ACC112 (cell line): ENCODE measurements around the gene PLB1.

Experiments
- H2AFZ ChIP-seq: fragments of 200-600 bp; sonication (generic); one replicate; pipeline ENCODE4 v1.6.0; 2017; ENCODE audit warnings: antibody characterized with exemption, low read length; ENCODE audit not compliant: unreplicated experiment
- H3K27ac ChIP-seq: fragments of 200-600 bp; sonication (generic); 2 replicates; pipeline ENCODE4 v1.5.1; 2014; ENCODE audit warnings: low read depth, mild to moderate bottlenecking, antibody characterized with exemption, low read length, moderate library complexity
- H3K27me3 ChIP-seq: fragments of 200-600 bp; sonication (generic); 2 replicates; pipeline ENCODE4 v1.6.1; 2014; ENCODE audit warnings: mild to moderate bottlenecking, antibody characterized with exemption, low read length, moderate library complexity, mixed read lengths; ENCODE audit not compliant: insufficient read depth
- H3K36me3 ChIP-seq: fragments of 200-600 bp; sonication (generic); 2 replicates; pipeline ENCODE4 v1.6.1; 2016; ENCODE audit warnings: mild to moderate bottlenecking, antibody characterized with exemption, low read length, moderate library complexity, mixed read lengths; ENCODE audit not compliant: insufficient read depth
- H3K4me1 ChIP-seq: fragments of 200-600 bp; sonication (generic); one replicate; pipeline ENCODE4 v1.6.1; 2016; ENCODE audit warnings: low read length, mixed read lengths; ENCODE audit not compliant: insufficient read depth, unreplicated experiment, control insufficient read depth
- H3K4me3 ChIP-seq: fragments of 200-600 bp; sonication (generic); 2 replicates; pipeline ENCODE4 v1.5.1; 2014; ENCODE audit warnings: mild to moderate bottlenecking, low read depth, low read length
- H3K79me2 ChIP-seq: fragments of 200-600 bp; sonication (generic); one replicate; pipeline ENCODE4 v1.6.0; 2016; ENCODE audit warnings: low read length; ENCODE audit not compliant: control insufficient read depth, unreplicated experiment, insufficient read depth

PLB1 gene

GRCh38 chr2:28521663-28522062 is 25.8 kb downstream of the PLB1 start:
- H3K27ac ChIP-seq = no peak overlapping the region
- no peaks in the 10 kb centered on the region for H3K36me3 ChIP-seq
- H3K4me3 ChIP-seq = no peak overlapping the region
- no peaks in the 10 kb centered on the region for H3K79me2 ChIP-seq
- no peak overlapping the region for H2AFZ ChIP-seq
- no peaks in the 10 kb centered on the region for H3K4me1 ChIP-seq
- H3K27me3 ChIP-seq = peaks cover 84% of the 10 kb centered on the region

DNA sequence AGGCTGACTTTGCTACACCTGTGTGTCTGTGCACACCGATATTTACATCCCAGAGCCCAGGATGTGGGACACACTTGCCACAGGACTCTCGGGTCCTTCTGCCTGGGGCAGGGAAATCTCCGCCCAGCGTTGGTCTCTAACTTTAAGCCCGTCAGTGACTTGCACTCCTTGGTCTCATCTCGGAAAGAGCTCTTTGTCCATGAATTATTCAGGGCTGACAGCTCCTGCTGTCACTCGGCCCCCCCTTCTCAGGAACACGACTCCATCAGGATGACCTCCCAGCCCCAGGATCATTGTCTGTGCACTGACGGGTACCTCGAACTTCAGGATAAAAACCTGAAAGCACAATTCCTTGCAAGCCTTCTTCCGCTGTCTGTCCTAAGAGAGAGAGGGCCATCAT is 26.6 kb downstream of the PLB1 start:
- H3K27me3 ChIP-seq = peaks cover 76% of the 10 kb centered on the region

DNA sequence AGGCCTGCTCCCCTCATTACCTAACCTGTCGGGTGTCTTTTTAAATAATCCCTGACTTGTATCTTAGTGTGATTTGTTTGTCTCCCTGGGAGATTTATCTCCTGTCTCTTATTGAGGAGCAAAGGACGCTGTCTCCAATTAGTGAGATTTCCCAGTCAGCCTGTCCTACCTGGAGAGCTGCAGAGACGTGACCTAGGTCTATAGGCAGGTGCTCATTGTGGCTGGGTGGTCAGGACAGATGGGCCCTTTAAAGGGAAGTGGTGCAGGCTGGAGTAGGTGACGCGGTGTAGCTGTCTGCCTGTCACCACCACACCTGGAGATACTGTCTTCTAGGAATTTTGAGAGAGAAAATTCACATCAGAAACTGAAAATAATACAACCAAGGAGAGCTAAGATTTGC is 28.0 kb downstream of the PLB1 start:
- Histone ChIP-seq H3K4me1 (no peaks in the 10 kb centered on the region), H3K27me3 (peaks cover 62% of the 10 kb centered on the region), H3K4me3 (no peak overlapping the region), H3K79me2 (no peaks in the 10 kb centered on the region), H3K27ac (no peak overlapping the region), H2AFZ (no peak overlapping the region), H3K36me3 (no peaks in the 10 kb centered on the region)

More for the DNA sequence above, 26.6 kb downstream of the PLB1 start:
- Histone ChIP-seq H3K4me3 (no peak overlapping the region), H3K79me2 (no peaks in the 10 kb centered on the region), H3K4me1 (no peaks in the 10 kb centered on the region), H3K36me3 (no peaks in the 10 kb centered on the region), H3K27ac (no peak overlapping the region), H2AFZ (no peak overlapping the region)

DNA sequence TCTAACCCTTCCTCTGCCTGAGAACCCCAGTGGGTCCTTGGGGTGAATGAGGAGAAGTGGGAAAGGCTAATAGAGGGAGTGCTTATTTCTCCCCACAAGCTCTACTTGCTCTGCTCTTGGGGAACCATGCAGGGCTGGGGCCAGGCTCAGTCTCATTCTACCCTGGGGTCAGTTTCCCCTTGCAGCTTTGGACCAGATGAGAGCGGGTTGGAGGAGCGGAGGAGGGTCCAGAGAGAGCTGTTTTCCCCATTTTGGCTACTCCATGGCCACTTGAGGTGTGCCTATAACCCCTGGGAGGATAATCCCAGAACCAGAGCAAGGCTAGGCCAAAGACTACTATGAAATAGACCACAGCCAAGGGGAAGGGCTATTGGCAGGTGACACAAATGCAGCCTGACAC is 29.6 kb downstream of the PLB1 start:
- no peak overlapping the region for H3K27ac ChIP-seq
- peaks cover 54% of the 10 kb centered on the region for H3K27me3 ChIP-seq
- no peaks in the 10 kb centered on the region for H3K36me3 ChIP-seq
- H2AFZ ChIP-seq = no peak overlapping the region
- H3K4me1 ChIP-seq = no peaks in the 10 kb centered on the region
- H3K4me3 ChIP-seq = no peak overlapping the region
- no peaks in the 10 kb centered on the region for H3K79me2 ChIP-seq

GRCh38 chr2:28526527-28527132 is 30.8 kb downstream of the PLB1 start:
- peaks cover 45% of the 10 kb centered on the region for H3K27me3 ChIP-seq
- H3K27ac ChIP-seq = no peak overlapping the region
- H3K36me3 ChIP-seq = no peaks in the 10 kb centered on the region
- no peak overlapping the region for H2AFZ ChIP-seq
- H3K4me3 ChIP-seq = no peak overlapping the region
- H3K4me1 ChIP-seq = no peaks in the 10 kb centered on the region
- no peaks in the 10 kb centered on the region for H3K79me2 ChIP-seq

DNA sequence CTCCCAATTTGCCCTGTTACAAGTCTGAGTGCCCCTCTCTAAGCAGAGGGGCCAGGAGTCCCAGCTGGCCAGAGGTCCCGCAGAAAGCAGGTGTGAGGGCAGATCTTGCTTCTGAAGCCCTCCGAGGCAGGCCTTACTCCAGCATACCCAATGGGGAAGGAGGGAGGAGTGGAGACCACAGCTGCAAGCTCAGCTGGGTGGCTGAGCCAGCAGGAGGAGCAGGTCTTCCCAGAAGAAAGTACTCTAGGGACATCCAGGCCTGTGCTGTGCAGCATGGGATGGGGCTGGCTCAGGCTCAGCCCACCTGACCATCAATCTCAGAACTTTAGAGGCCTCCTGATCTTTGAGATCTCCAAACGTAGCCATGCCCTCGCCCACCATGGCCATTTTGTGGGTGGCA is 31.3 kb downstream of the PLB1 start:
- H3K4me3 ChIP-seq = no peak overlapping the region
- H3K79me2 ChIP-seq = no peaks in the 10 kb centered on the region
- no peak overlapping the region for H3K27ac ChIP-seq
- no peaks in the 10 kb centered on the region for H3K4me1 ChIP-seq
- no peaks in the 10 kb centered on the region for H3K36me3 ChIP-seq
- H3K27me3 ChIP-seq = peaks cover 44% of the 10 kb centered on the region
- H2AFZ ChIP-seq = no peak overlapping the region

GRCh38 chr2:28528206-28528605 is 32.3 kb downstream of the PLB1 start:
- Histone ChIP-seq H3K79me2 (no peaks in the 10 kb centered on the region), H2AFZ (no peak overlapping the region), H3K4me1 (no peaks in the 10 kb centered on the region), H3K27me3 (peaks cover 43% of the 10 kb centered on the region), H3K27ac (no peak overlapping the region), H3K4me3 (no peak overlapping the region), H3K36me3 (no peaks in the 10 kb centered on the region)

DNA sequence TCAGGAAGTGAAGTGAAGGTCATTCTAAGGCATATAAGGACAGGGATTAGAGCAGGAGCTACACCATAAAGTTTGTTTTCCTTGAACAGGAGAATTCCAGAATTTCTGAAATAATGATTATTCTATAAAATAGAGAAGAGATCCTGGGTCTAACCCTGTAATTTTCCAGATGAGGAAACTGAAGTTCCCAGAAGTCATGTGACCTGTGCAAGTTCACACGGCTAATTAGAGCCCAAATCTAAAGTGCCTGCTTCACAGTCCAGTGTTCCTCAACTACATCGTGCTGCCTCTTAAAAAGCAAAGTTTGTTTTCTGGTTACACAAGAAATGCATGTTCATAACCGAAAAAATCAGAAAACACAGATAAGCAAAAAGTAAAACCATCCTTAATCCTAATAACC is 34.9 kb downstream of the PLB1 start:
- Histone ChIP-seq H3K27ac (no peak overlapping the region), H2AFZ (no peak overlapping the region), H3K4me1 (no peaks in the 10 kb centered on the region), H3K79me2 (no peaks in the 10 kb centered on the region), H3K36me3 (no peaks in the 10 kb centered on the region), H3K4me3 (no peak overlapping the region), H3K27me3 (peaks cover 26% of the 10 kb centered on the region)

- no peaks in the 10 kb centered on the region for H3K79me2 ChIP-seq
- H3K4me3 ChIP-seq = no peak overlapping the region
- H3K4me1 ChIP-seq = no peaks in the 10 kb centered on the region
- no peak overlapping the region for H3K27ac ChIP-seq
- H2AFZ ChIP-seq = no peak overlapping the region
- no peaks in the 10 kb centered on the region for H3K36me3 ChIP-seq
- peaks cover 22% of the 10 kb centered on the region for H3K27me3 ChIP-seq
These were observed 36.5 kb downstream of the PLB1 start for GRCh38 chr2:28532399-28532798.

DNA sequence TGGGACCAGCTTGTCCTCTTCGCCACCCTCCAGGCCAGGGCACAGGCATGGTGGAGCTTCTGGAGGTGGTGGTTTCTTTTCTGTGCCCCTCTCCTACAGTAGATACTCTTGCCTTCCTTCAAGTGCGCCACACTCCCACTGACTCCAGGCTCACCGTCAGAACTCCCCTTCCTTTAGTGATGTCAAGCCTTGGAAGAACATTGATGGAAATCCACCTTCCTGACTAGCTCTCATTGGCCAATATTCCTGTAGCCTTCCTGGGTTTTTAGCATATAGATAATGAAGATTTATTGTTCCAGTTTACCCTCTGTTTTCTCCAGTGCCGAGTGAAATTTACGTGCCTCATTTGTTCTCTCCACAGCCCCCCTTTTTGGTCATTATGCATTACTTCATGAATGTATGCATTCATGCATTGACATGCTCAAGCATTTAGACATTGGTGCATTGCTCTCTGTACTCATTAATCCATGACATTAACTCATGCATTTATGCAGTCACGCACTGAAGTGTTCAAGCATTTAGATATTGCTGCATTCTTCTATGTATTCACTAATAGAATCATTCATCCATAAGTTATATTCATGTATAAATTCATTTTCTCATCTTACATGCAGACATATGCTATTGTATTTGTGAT is 37.3 kb downstream of the PLB1 start:
- no peak overlapping the region for H2AFZ ChIP-seq
- peaks cover 22% of the 10 kb centered on the region for H3K27me3 ChIP-seq
- no peaks in the 10 kb centered on the region for H3K36me3 ChIP-seq
- H3K4me1 ChIP-seq = no peaks in the 10 kb centered on the region
- H3K4me3 ChIP-seq = no peak overlapping the region
- no peaks in the 10 kb centered on the region for H3K79me2 ChIP-seq
- no peak overlapping the region for H3K27ac ChIP-seq

DNA sequence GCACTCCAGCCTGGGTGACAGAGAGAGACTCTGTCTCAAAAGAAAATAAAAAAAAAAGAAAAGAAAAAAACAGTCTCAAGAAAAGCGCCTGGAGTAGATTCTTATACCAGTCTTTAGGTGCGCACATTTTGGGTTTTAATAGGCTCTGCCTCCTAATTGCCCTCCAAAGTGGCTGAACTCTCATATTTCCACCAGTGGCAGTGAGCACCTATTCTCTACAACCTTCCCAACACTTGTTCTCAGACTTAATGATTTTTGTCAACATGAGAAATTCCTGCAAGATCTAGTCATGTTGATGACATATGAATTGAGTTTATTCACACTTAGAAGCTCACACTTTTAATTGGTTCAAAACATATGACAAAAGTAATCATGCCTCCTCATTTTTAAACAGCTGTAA is 39.0 kb downstream of the PLB1 start:
- Histone ChIP-seq H3K27me3 (peaks cover 31% of the 10 kb centered on the region), H3K4me3 (no peak overlapping the region), H3K79me2 (no peaks in the 10 kb centered on the region), H2AFZ (no peak overlapping the region), H3K36me3 (no peaks in the 10 kb centered on the region), H3K27ac (no peak overlapping the region), H3K4me1 (no peaks in the 10 kb centered on the region)
